ENCODE data around the gene MIA2.
"Not testable (repeated sequence)": the region's sequence is repeated elsewhere in the genome, so short reads cannot be mapped to it uniquely, and the experiment has no call there.

The MIA2 gene

DNA sequence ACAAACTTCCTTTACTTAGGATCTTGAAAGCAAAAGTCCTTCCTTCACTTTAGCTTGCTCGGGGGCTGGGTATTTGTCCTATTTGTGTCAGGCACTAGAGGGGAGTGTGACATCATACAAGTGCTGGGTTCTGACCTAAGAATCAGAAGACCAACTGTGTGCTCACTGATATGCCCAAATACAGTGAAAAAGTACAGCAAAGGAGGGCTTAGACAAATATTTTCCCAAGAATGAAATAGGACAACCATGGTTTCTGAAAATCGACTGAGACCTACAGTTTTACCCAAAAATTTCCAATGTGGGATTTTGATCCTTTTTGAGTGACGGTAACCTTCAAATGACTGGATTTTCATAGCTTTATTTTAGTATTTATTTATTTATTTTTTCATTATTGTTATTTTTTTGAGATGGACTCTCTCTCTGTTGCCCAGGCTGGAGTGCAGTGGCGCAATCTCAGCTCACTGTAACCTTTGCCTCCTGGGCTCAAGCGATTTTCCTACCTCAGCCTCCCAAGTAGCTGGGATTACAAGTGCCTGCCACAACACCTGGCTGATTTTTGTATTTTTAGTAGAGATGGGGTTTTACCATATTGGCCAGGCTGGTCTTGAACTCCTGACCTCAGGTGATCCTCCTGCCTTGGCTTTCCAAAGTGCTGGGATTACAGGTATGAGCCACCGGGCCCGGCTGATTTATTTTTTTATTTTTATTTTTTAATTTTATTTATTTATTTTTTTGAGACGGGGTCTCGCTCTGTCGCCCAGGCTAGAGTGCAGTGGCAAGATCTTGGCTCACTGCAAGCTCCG, 1.8 kb upstream of the MIA2 start:
- H3K27me3 ChIP-seq (ENCODE audit: control insufficient read depth, insufficient read depth, low read length, poor library complexity, severe bottlenecking); H3K4me1 ChIP-seq (ENCODE audit: control insufficient read depth, insufficient read depth, low read length); H3K27ac ChIP-seq (ENCODE audit: insufficient read depth, low read depth, low read length, poor library complexity, severe bottlenecking); H3K36me3 ChIP-seq (ENCODE audit: control insufficient read depth, insufficient read depth, low read length); H3K9me3 ChIP-seq (ENCODE audit: control insufficient read depth, low read length); H3K4me3 ChIP-seq (ENCODE audit: insufficient read depth, low read depth, low read length): not testable (repeated sequence)
- WGBS, 2 experiments: 90% methylated on average over 8 to 9 of the region's 11 CpGs

DNA sequence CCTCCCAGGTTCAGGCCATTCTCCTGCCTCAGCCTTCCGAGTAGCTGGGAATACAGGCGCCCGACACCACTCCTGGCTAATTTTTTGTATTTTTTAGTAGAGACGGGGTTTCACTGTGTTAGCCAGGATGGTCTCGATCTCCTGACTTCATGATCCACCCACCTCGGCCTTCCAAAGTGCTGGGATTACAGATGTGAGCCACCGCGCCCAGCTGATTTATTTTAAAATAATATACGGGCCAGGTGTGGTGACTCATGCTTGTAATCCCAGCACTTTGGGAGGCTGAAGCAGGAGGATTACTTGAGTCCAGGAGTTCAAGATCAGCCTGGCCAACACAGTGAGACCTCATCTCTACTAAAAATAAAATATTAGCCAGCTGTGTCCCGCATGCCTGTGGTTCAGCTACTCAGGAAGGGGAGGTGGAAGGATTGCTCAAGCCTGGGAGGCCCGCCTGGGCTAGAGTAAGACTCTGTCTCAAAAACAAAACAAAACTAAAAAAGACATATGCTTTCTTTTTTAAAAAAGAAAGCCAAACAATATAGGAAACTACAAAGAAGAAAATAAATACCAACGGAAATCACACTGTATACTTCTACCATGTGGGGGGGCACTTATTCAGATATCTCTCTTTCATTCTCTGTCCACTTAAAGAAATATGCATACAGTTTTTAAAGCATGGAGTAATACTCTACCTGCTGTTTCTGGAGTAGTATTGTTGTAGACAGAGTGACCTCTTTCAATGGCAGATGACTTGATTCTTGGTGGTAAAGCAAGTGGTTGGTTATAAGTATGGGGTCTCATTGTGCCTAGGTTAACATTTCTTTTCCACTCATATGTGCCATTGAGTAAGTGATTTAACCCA, 930 bp upstream of the MIA2 start:
- no peak overlapping the region for H3K27ac ChIP-seq (ENCODE audit: insufficient read depth, low read depth, low read length, poor library complexity, severe bottlenecking)
- H3K4me3 ChIP-seq (ENCODE audit: insufficient read depth, low read depth, low read length): no peak overlapping the region
- 92% methylated on average over 11 to 12 of the region's 12 CpGs for WGBS, 2 experiments

DNA sequence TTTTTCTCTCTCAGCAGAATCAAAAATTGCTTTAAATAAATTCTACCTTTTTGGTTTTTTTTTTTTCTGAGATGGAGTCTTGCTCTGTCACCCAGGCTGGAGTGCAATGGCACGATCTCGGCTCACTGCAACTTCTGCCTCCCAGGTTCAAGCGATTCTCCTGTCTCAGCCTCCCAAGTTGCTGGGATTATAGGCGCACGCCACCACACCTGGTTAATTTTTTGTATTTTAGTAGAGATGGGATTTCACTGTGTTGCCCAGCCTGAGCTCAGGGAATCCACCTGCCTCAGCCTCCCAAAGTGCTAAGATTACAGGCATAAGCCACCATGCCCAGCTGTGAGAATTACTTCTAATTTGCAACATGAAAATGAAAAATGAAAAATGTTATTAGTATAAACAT, 1.3 kb downstream of the MIA2 start:
- not testable (repeated sequence) for H3K4me3 ChIP-seq (ENCODE audit: insufficient read depth, low read depth, low read length); H3K27ac ChIP-seq (ENCODE audit: insufficient read depth, low read depth, low read length, poor library complexity, severe bottlenecking); H3K9me3 ChIP-seq (ENCODE audit: control insufficient read depth, low read length); H3K27me3 ChIP-seq (ENCODE audit: control insufficient read depth, insufficient read depth, low read length, poor library complexity, severe bottlenecking); H3K4me1 ChIP-seq (ENCODE audit: control insufficient read depth, insufficient read depth, low read length); H3K36me3 ChIP-seq (ENCODE audit: control insufficient read depth, insufficient read depth, low read length)
- 88 to 94% methylated on average over 5 of the region's 5 CpGs for WGBS, 2 experiments

More for the DNA sequence above, 930 bp upstream of the MIA2 start:
- no peaks in the 10 kb centered on the region for H3K9me3 ChIP-seq (ENCODE audit: control insufficient read depth, low read length)
- no peaks in the 10 kb centered on the region for H3K27me3 ChIP-seq (ENCODE audit: control insufficient read depth, insufficient read depth, low read length, poor library complexity, severe bottlenecking)
- no peaks in the 10 kb centered on the region for H3K4me1 ChIP-seq (ENCODE audit: control insufficient read depth, insufficient read depth, low read length)
- no peaks in the 10 kb centered on the region for H3K36me3 ChIP-seq (ENCODE audit: control insufficient read depth, insufficient read depth, low read length)

DNA sequence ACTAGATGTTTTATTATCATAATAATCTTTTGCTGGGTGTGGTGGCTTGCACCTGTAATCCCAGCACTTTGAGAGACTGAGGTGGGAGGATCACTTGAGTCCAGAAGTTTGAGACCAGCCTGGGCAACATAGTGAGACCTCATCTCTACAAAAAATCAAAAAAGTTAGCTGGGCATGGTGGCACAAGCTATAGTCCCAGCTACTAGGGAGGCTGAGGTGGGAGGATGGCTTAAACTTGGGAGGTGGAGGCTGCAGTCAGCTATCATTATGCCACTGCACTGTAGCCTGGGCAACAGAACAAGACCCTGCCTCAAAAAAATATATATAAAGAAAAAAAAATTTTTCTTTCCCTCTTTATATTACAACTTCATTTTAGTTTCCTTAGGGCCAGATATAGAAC, 1.8 kb downstream of the MIA2 start:
- not testable (repeated sequence) for H3K27ac ChIP-seq (ENCODE audit: insufficient read depth, low read depth, low read length, poor library complexity, severe bottlenecking); H3K4me1 ChIP-seq (ENCODE audit: control insufficient read depth, insufficient read depth, low read length); H3K9me3 ChIP-seq (ENCODE audit: control insufficient read depth, low read length); H3K27me3 ChIP-seq (ENCODE audit: control insufficient read depth, insufficient read depth, low read length, poor library complexity, severe bottlenecking); H3K36me3 ChIP-seq (ENCODE audit: control insufficient read depth, insufficient read depth, low read length); H3K4me3 ChIP-seq (ENCODE audit: insufficient read depth, low read depth, low read length)

DNA sequence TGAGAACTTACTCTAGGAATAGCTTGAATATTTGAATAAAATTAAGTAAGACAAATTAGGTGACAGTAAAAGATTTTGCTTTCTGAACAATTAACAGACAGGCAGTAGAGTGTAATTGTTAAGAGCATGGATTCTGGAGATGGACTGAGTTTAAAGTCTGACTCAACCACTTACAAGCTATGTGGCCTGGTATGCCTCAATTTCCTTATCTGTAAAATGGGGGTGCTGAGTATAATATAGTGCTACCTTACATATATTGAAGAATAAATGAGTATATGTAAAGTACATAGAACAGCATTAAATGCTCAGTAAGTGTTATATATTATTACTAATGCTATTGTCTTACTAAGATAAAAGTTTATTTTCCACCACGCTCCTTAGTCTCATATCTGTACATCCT, 7.1 kb downstream of the MIA2 start:
- no CpG with 5 or more reads among the region's 1 CpG for WGBS, 2 experiments
- H3K4me3 ChIP-seq (ENCODE audit: insufficient read depth, low read depth, low read length): no peak overlapping the region

DNA sequence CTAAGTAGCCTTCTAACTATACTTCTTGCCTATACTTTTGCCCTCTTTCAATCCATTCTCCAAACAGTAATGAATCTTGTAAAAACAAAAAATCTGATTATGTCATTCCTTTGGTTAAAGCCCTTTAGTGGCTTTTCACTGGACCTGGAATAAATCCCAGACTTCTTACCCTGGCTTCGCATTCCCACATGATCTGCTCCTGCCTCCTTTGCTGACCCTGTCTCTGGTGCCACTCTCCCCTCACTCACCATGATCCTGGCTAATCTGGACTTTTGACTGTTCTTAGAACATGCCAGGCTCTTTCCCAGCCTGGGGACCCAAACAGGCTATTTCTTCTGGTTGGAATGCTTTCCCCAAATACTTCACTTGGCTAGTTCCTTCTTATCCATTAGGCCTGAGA, 7.9 kb downstream of the MIA2 start:
- H3K4me3 ChIP-seq (ENCODE audit: insufficient read depth, low read depth, low read length): no peak overlapping the region
- WGBS, 2 experiments: 95 to 100% methylated on average over 1 of the region's 1 CpG
- H3K9me3 ChIP-seq (ENCODE audit: control insufficient read depth, low read length): no peaks in the 10 kb centered on the region
- no peak overlapping the region for H3K27ac ChIP-seq (ENCODE audit: insufficient read depth, low read depth, low read length, poor library complexity, severe bottlenecking)
- H3K36me3 ChIP-seq (ENCODE audit: control insufficient read depth, insufficient read depth, low read length): no peaks in the 10 kb centered on the region
- no peaks in the 10 kb centered on the region for H3K4me1 ChIP-seq (ENCODE audit: control insufficient read depth, insufficient read depth, low read length)
- no peaks in the 10 kb centered on the region for H3K27me3 ChIP-seq (ENCODE audit: control insufficient read depth, insufficient read depth, low read length, poor library complexity, severe bottlenecking)

More for the DNA sequence above, 7.1 kb downstream of the MIA2 start:
- Histone ChIP-seq H3K27me3 (ENCODE audit: control insufficient read depth, insufficient read depth, low read length, poor library complexity, severe bottlenecking) (no peaks in the 10 kb centered on the region), H3K4me1 (ENCODE audit: control insufficient read depth, insufficient read depth, low read length) (no peaks in the 10 kb centered on the region), H3K36me3 (ENCODE audit: control insufficient read depth, insufficient read depth, low read length) (no peaks in the 10 kb centered on the region), H3K9me3 (ENCODE audit: control insufficient read depth, low read length) (no peaks in the 10 kb centered on the region), H3K27ac (ENCODE audit: insufficient read depth, low read depth, low read length, poor library complexity, severe bottlenecking) (no peak overlapping the region)

DNA sequence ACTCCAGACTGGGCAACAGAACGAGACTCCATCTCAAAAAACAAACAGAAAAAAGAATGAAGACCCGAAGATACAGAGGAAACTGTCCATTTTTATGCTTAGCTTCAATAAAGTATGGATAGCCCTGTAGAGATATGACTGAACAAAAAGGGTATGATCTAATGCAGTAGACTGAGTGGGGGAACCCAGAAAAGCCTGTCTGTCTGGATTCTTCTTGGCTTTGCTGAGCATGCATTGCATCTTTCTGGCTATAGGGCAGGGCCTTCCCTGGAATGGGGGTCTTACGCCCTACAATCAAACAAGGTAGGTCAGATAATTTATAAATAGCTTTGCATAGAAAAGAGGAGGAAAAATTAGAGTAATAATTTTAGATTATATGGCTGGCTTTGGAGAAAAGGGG, 10.1 kb downstream of the MIA2 start:
- H3K4me1 ChIP-seq (ENCODE audit: control insufficient read depth, insufficient read depth, low read length): no peaks in the 10 kb centered on the region
- H3K27me3 ChIP-seq (ENCODE audit: control insufficient read depth, insufficient read depth, low read length, poor library complexity, severe bottlenecking): no peaks in the 10 kb centered on the region
- H3K9me3 ChIP-seq (ENCODE audit: control insufficient read depth, low read length): no peaks in the 10 kb centered on the region
- H3K36me3 ChIP-seq (ENCODE audit: control insufficient read depth, insufficient read depth, low read length): no peaks in the 10 kb centered on the region
- 95 to 98% methylated on average over 3 of the region's 3 CpGs for WGBS, 2 experiments
- H3K4me3 ChIP-seq (ENCODE audit: insufficient read depth, low read depth, low read length): no peak overlapping the region
- H3K27ac ChIP-seq (ENCODE audit: insufficient read depth, low read depth, low read length, poor library complexity, severe bottlenecking): no peak overlapping the region

DNA sequence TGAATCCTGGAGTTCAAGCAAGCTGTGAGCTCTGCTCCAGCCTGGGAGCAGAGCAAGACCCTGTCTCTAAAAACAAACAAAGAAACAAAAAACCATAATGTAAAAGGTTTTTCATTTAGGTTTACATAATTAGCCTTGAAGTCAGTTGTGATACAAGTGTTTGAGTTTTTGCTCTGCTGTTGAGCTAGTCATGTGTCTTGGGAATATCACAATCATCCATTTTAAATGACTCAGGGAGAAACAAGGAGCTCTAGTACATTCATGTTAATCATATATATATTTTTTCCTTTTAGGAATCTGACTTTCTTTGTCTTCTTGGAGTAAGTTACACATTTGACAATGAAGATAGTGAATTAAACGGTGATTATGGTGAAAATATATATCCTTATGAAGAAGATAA, 12.9 kb downstream of the MIA2 start:
- 86 to 87% methylated on average over 1 of the region's 1 CpG for WGBS, 2 experiments
- Histone ChIP-seq H3K27ac (ENCODE audit: insufficient read depth, low read depth, low read length, poor library complexity, severe bottlenecking) (no peak overlapping the region), H3K27me3 (ENCODE audit: control insufficient read depth, insufficient read depth, low read length, poor library complexity, severe bottlenecking) (no peaks in the 10 kb centered on the region), H3K9me3 (ENCODE audit: control insufficient read depth, low read length) (no peaks in the 10 kb centered on the region), H3K36me3 (ENCODE audit: control insufficient read depth, insufficient read depth, low read length) (no peaks in the 10 kb centered on the region), H3K4me1 (ENCODE audit: control insufficient read depth, insufficient read depth, low read length) (no peaks in the 10 kb centered on the region), H3K4me3 (ENCODE audit: insufficient read depth, low read depth, low read length) (no peak overlapping the region)

DNA sequence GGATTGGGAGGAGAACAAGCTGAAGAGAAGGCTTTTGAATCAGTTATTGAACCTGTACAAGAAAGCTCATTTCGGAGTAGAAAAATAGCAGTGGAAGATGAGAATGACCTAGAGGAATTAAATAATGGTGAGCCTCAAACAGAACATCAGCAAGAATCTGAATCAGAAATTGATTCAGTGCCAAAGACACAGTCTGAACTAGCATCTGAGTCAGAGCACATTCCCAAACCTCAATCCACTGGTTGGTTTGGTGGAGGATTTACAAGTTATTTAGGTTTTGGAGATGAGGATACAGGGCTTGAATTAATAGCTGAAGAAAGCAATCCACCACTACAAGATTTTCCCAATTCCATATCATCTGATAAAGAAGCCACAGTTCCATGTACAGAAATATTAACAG, 13.5 kb downstream of the MIA2 start:
- Histone ChIP-seq H3K36me3 (ENCODE audit: control insufficient read depth, insufficient read depth, low read length) (no peaks in the 10 kb centered on the region), H3K27ac (ENCODE audit: insufficient read depth, low read depth, low read length, poor library complexity, severe bottlenecking) (no peak overlapping the region), H3K4me1 (ENCODE audit: control insufficient read depth, insufficient read depth, low read length) (no peaks in the 10 kb centered on the region), H3K4me3 (ENCODE audit: insufficient read depth, low read depth, low read length) (no peak overlapping the region), H3K9me3 (ENCODE audit: control insufficient read depth, low read length) (no peaks in the 10 kb centered on the region), H3K27me3 (ENCODE audit: control insufficient read depth, insufficient read depth, low read length, poor library complexity, severe bottlenecking) (no peaks in the 10 kb centered on the region)
- WGBS, 2 experiments: 75 to 96% methylated on average over 1 of the region's 1 CpG

DNA sequence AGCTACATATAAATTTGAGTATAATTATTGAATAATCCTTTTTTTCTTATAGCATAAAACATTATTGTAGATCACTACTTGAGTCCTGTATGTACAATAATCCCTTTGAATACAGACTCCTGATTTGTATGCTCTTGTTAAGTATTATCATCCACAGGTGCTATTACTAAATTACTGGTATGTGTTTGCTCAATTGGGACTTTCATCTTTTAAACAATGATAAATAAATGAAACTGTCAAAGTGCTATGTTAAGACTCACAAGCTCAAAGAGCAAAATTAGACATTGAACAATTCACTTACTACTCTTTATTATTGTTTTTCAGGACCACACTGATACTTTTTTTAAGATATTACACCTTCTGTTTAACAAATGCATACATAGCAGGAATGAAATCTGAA, 17.8 kb downstream of the MIA2 start:
- Histone ChIP-seq H3K36me3 (ENCODE audit: control insufficient read depth, insufficient read depth, low read length) (no peaks in the 10 kb centered on the region), H3K27ac (ENCODE audit: insufficient read depth, low read depth, low read length, poor library complexity, severe bottlenecking) (no peak overlapping the region), H3K4me1 (ENCODE audit: control insufficient read depth, insufficient read depth, low read length) (no peaks in the 10 kb centered on the region), H3K4me3 (ENCODE audit: insufficient read depth, low read depth, low read length) (no peak overlapping the region), H3K27me3 (ENCODE audit: control insufficient read depth, insufficient read depth, low read length, poor library complexity, severe bottlenecking) (no peaks in the 10 kb centered on the region), H3K9me3 (ENCODE audit: control insufficient read depth, low read length) (no peaks in the 10 kb centered on the region)

All from ectodermal cell (in vitro differentiated cells).